GM23338 (cell line): ENCODE measurements around the gene SYNDIG1. TPM values are rescaled to one million over a fixed set of nuclear protein-coding genes. Genes with fewer than 3 reads are reported as not detected.

ENCODE experiments used
- ATAC-seq: fragments of 200-7000 bp; cut with Tn5 transposase; 3 replicates; pipeline ENCODE4 v1.9.1; 2020
- DNase-seq: peaks from one replicate; pipeline ENCODE4 v3.0.0-alpha.2; 2015; ENCODE audit warnings: low spot score
- H2AFZ ChIP-seq: fragments of 200-600 bp; sonication (generic); 2 replicates; pipeline ENCODE4 v1.8.0; 2016; ENCODE audit warnings: antibody characterized with exemption, mild to moderate bottlenecking, moderate library complexity
- H3F3A ChIP-seq: fragments of 200-600 bp; sonication (generic); replicated peaks from 2 replicates; pipeline ENCODE4 v1.8.0; 2017; ENCODE audit warnings: antibody characterized with exemption, mixed run types, low read depth
- H3K27ac ChIP-seq: fragments of 200-600 bp; sonication (generic); 2 replicates; pipeline ENCODE4 v1.6.1; 2016; ENCODE audit warnings: low read depth
- H3K27me3 ChIP-seq: fragments of 200-600 bp; sonication (generic); 2 replicates; pipeline ENCODE4 v1.8.0; 2016; ENCODE audit warnings: mild to moderate bottlenecking, mixed run types, moderate library complexity; ENCODE audit not compliant: insufficient read depth
- H3K36me3 ChIP-seq: fragments of 200-600 bp; sonication (generic); 2 replicates; pipeline ENCODE4 v1.8.0; 2016; ENCODE audit warnings: mild to moderate bottlenecking; ENCODE audit not compliant: insufficient read depth
- H3K4me1 ChIP-seq: fragments of 200-600 bp; sonication (generic); 2 replicates; pipeline ENCODE4 v1.8.0; 2016; ENCODE audit warnings: mild to moderate bottlenecking, moderate library complexity; ENCODE audit not compliant: insufficient read depth
- H3K4me2 ChIP-seq: fragments of 200-600 bp; sonication (generic); 2 replicates; pipeline ENCODE4 v1.7.1; 2017; ENCODE audit warnings: mixed run types
- H3K4me3 ChIP-seq: fragments of 200-600 bp; sonication (generic); 2 replicates; pipeline ENCODE4 v1.6.1; 2016; ENCODE audit warnings: mixed run types
- H3K79me2 ChIP-seq: fragments of 200-600 bp; sonication (generic); replicated peaks from 2 replicates; pipeline ENCODE4 v1.8.0; 2017; ENCODE audit warnings: mild to moderate bottlenecking; ENCODE audit not compliant: insufficient read depth
- H3K9me2 ChIP-seq: fragments of 200-600 bp; sonication (generic); 2 replicates; pipeline ENCODE4 v1.8.0; 2017; ENCODE audit not compliant: insufficient read depth
- H4K20me1 ChIP-seq: fragments of 200-600 bp; sonication (generic); replicated peaks from 2 replicates; pipeline ENCODE4 v1.8.0; 2017; ENCODE audit warnings: mild to moderate bottlenecking; ENCODE audit not compliant: insufficient read depth
- H3K27ac Mint-ChIP-seq: 2 replicates; pipeline ENCODE4 v1.8.0; 2020; ENCODE audit warnings: inconsistent platforms, mild to moderate bottlenecking, moderate library complexity, mixed read lengths
- H3K27me3 Mint-ChIP-seq: 3 replicates; pipeline ENCODE4 v1.8.0; 2022; ENCODE audit warnings: low read depth, mild to moderate bottlenecking, moderate library complexity, mixed read lengths, inconsistent platforms; ENCODE audit not compliant: insufficient read depth, poor library complexity
- H3K36me3 Mint-ChIP-seq: 3 replicates; pipeline ENCODE4 v1.8.0; 2021; ENCODE audit warnings: low read depth, mild to moderate bottlenecking, inconsistent platforms, moderate library complexity, mixed read lengths
- H3K4me1 Mint-ChIP-seq: 3 replicates; pipeline ENCODE4 v1.8.0; 2020; ENCODE audit warnings: mild to moderate bottlenecking, inconsistent platforms, mixed read lengths
- H3K4me3 Mint-ChIP-seq: 3 replicates; pipeline ENCODE4 v1.8.0; 2021; ENCODE audit warnings: moderate library complexity, mild to moderate bottlenecking, inconsistent platforms, mixed read lengths
- H3K9me3 Mint-ChIP-seq: 3 replicates; pipeline ENCODE4 v1.8.0; 2020; ENCODE audit warnings: moderate library complexity, mild to moderate bottlenecking, inconsistent platforms, mixed read lengths
- CREB1 ChIP-seq: fragments of 250-450 bp; sonication (Bioruptor Pico); IDR thresholded peaks from 2 replicates; pipeline ENCODE4 v1.5.0; 2020; ENCODE audit warnings: low read depth, mild to moderate bottlenecking, moderate library complexity
- EZH2 ChIP-seq: fragments of 200-600 bp; sonication (generic); IDR thresholded peaks from one replicate; pipeline ENCODE4 v1.8.0; 2017; ENCODE audit warnings: antibody characterized with exemption, mild to moderate bottlenecking, low read depth; ENCODE audit not compliant: unreplicated experiment
- EZH2phosphoT487 ChIP-seq: fragments of 200-600 bp; sonication (generic); IDR thresholded peaks from one replicate; pipeline ENCODE4 v1.8.1; 2018; ENCODE audit warnings: antibody characterized with exemption; ENCODE audit not compliant: unreplicated experiment
- JUNB ChIP-seq: IDR thresholded peaks from one replicate; pipeline ENCODE4 v1.6.1; 2016; ENCODE audit warnings: antibody characterized with exemption; ENCODE audit not compliant: unreplicated experiment
- NANOG ChIP-seq: IDR thresholded peaks from 2 replicates; pipeline ENCODE4 v1.6.1; 2016; ENCODE audit warnings: antibody characterized with exemption, borderline replicate concordance
- POLR2AphosphoS5 ChIP-seq: IDR thresholded peaks from 2 replicates; pipeline ENCODE4 v1.6.1; 2016; ENCODE audit warnings: antibody characterized with exemption, low read depth
- STAT1 ChIP-seq: IDR thresholded peaks from one replicate; pipeline ENCODE4 v1.6.1; 2016; ENCODE audit warnings: antibody characterized with exemption; ENCODE audit not compliant: unreplicated experiment
- ZNF114 ChIP-seq: fragments of 250-450 bp; sonication (Bioruptor Pico); IDR thresholded peaks from 2 replicates; pipeline ENCODE4 v1.5.0; 2020; ENCODE audit warnings: mild to moderate bottlenecking, moderate library complexity
- ZNF331 ChIP-seq: fragments of 250-450 bp; sonication (Bioruptor Pico); IDR thresholded peaks from 2 replicates; pipeline ENCODE4 v1.5.0; 2020; ENCODE audit warnings: low read depth, mild to moderate bottlenecking, moderate library complexity
- polyA plus RNA-seq: library from polyadenylated mRNA; unstranded; fragments of >200 nt; fragmentation: Nextera tagmentation; extraction: Ambion mirVana; gene quantifications from 2 replicates; pipeline ENCODE4 v1.2.1, GENCODE V29; 2016
- total RNA-seq: library from RNA; depleted of rRNA; stranded (reverse); fragments of >200 nt; shearing (Covaris generic); gene quantifications from 2 replicates; pipeline ENCODE4 v1.2.3, GENCODE V29; 2014
- TF ChIP-seq, protein P1 (sequence below): fragments of 250-450 bp; sonication (Bioruptor Pico); IDR thresholded peaks from 2 replicates; pipeline ENCODE4 v1.5.0; 2020; ENCODE audit warnings: mild to moderate bottlenecking, moderate library complexity
- TF ChIP-seq, protein P2 (sequence below): IDR thresholded peaks from 2 replicates; pipeline ENCODE4 v1.6.1; 2016; ENCODE audit warnings: antibody characterized with exemption
- TF ChIP-seq, protein P3 (sequence below): IDR thresholded peaks from one replicate; pipeline ENCODE4 v1.6.1; 2018; ENCODE audit warnings: antibody characterized with exemption; ENCODE audit not compliant: unreplicated experiment
- TF ChIP-seq, protein P4 (sequence below), 2 experiments: fragments of 200-600 bp in 1 of 2; sonication (generic) in 1 of 2; conservative IDR thresholded peaks; 2 replicates each; pipeline versions ENCODE4 v1.5.1 to v1.6.1; 2016 to 2017; ENCODE audit warnings: antibody characterized with exemption in 2 of 2, low read depth in 2 of 2, mild to moderate bottlenecking in 2 of 2, moderate library complexity in 1 of 2

The SYNDIG1 gene
- total and polyA plus RNA-seq, 2 experiments from 2014 or later = 2.8 to 4.8 TPM

DNA sequence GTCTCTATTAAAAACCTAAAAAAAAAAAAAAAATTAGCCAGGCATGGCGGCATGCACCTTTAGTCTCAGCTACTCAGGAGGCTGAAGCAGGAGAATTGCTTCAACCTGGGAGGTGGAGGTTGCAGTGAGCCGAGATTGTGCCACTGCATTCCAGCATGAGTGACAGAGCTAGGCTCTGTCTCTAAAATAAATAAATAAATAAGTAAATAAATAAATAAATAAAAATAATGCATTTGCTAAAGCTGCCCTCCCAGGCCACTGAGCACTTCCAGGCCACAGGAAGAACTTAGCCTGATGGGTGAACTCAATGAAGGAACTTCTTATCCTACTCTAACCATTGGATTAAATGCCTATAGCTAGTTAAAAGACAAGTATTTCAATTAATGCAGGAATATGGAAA is 104.9 kb downstream of the SYNDIG1 start (continued):
- TF ChIP-seq, protein P1, sequence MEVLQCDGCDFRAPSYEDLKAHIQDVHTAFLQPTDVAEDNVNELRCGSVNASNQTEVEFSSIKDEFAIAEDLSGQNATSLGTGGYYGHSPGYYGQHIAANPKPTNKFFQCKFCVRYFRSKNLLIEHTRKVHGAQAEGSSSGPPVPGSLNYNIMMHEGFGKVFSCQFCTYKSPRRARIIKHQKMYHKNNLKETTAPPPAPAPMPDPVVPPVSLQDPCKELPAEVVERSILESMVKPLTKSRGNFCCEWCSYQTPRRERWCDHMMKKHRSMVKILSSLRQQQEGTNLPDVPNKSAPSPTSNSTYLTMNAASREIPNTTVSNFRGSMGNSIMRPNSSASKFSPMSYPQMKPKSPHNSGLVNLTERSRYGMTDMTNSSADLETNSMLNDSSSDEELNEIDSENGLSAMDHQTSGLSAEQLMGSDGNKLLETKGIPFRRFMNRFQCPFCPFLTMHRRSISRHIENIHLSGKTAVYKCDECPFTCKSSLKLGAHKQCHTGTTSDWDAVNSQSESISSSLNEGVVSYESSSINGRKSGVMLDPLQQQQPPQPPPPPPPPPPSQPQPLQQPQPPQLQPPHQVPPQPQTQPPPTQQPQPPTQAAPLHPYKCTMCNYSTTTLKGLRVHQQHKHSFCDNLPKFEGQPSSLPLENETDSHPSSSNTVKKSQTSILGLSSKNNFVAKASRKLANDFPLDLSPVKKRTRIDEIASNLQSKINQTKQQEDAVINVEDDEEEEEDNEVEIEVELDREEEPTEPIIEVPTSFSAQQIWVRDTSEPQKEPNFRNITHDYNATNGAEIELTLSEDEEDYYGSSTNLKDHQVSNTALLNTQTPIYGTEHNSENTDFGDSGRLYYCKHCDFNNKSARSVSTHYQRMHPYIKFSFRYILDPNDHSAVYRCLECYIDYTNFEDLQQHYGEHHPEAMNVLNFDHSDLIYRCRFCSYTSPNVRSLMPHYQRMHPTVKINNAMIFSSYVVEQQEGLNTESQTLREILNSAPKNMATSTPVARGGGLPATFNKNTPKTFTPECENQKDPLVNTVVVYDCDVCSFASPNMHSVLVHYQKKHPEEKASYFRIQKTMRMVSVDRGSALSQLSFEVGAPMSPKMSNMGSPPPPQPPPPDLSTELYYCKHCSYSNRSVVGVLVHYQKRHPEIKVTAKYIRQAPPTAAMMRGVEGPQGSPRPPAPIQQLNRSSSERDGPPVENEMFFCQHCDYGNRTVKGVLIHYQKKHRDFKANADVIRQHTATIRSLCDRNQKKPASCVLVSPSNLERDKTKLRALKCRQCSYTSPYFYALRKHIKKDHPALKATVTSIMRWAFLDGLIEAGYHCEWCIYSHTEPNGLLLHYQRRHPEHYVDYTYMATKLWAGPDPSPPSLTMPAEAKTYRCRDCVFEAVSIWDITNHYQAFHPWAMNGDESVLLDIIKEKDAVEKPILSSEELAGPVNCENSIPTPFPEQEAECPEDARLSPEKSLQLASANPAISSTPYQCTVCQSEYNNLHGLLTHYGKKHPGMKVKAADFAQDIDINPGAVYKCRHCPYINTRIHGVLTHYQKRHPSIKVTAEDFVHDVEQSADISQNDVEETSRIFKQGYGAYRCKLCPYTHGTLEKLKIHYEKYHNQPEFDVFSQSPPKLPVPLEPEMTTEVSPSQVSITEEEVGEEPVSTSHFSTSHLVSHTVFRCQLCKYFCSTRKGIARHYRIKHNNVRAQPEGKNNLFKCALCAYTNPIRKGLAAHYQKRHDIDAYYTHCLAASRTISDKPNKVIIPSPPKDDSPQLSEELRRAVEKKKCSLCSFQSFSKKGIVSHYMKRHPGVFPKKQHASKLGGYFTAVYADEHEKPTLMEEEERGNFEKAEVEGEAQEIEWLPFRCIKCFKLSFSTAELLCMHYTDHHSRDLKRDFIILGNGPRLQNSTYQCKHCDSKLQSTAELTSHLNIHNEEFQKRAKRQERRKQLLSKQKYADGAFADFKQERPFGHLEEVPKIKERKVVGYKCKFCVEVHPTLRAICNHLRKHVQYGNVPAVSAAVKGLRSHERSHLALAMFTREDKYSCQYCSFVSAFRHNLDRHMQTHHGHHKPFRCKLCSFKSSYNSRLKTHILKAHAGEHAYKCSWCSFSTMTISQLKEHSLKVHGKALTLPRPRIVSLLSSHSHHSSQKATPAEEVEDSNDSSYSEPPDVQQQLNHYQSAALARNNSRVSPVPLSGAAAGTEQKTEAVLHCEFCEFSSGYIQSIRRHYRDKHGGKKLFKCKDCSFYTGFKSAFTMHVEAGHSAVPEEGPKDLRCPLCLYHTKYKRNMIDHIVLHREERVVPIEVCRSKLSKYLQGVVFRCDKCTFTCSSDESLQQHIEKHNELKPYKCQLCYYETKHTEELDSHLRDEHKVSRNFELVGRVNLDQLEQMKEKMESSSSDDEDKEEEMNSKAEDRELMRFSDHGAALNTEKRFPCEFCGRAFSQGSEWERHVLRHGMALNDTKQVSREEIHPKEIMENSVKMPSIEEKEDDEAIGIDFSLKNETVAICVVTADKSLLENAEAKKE (CRISPR knock-in tag) = no peak
- TF ChIP-seq CREB1 (CRISPR knock-in tag) (no peak), EZH2phosphoT487 (no peak), STAT1 (no peak), ZNF331 (CRISPR knock-in tag) (no peak)

DNA sequence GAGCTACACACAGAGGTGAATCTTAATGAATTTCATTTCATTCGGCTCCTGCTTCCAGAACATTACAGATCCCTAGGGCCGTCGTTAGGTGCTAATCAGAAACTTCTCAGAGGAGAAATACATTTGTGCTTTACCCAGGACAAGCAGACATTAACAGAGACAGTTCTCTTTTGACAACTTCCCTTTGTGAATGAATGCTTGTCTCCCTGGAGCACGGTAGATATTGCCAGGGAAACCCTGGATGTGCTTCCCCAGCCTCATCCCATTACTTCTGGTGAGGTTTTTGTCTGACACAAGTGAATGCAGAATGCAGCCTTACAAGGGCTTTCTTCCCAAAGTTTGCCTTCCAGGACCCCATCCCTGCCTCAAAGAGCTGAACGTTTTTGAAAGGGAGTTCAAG is 105.4 kb downstream of the SYNDIG1 start:
- H3K4me1 ChIP-seq = no peaks in the 10 kb centered on the region
- H3K4me1 Mint-ChIP-seq = no peaks in the 10 kb centered on the region
- H3K27me3 ChIP-seq = no peaks in the 10 kb centered on the region
- H3K4me2 ChIP-seq = no peak overlapping the region
- no peak overlapping the region for H3K27ac ChIP-seq
- H3K4me3 ChIP-seq = no peak overlapping the region
- no peaks in the 10 kb centered on the region for H3K9me2 ChIP-seq
- no peaks in the 10 kb centered on the region for H4K20me1 ChIP-seq
- H3K79me2 ChIP-seq = no peaks in the 10 kb centered on the region
- peaks cover 10% of the 10 kb centered on the region for H3K27me3 Mint-ChIP-seq
- no peak overlapping the region for H2AFZ ChIP-seq
- no peaks in the 10 kb centered on the region for H3K36me3 Mint-ChIP-seq
- no peaks in the 10 kb centered on the region for H3F3A ChIP-seq
- ATAC-seq (no peak), DNase-seq (no peak)
- H3K36me3 ChIP-seq = no peaks in the 10 kb centered on the region
- H3K27ac Mint-ChIP-seq = no peak overlapping the region
- no peaks in the 10 kb centered on the region for H3K9me3 Mint-ChIP-seq
- H3K4me3 Mint-ChIP-seq = no peak overlapping the region
- TF ChIP-seq, protein P2, sequence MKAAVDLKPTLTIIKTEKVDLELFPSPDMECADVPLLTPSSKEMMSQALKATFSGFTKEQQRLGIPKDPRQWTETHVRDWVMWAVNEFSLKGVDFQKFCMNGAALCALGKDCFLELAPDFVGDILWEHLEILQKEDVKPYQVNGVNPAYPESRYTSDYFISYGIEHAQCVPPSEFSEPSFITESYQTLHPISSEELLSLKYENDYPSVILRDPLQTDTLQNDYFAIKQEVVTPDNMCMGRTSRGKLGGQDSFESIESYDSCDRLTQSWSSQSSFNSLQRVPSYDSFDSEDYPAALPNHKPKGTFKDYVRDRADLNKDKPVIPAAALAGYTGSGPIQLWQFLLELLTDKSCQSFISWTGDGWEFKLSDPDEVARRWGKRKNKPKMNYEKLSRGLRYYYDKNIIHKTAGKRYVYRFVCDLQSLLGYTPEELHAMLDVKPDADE = no peak
- TF ChIP-seq NANOG = no peak
- no peak for TF ChIP-seq CREB1 (CRISPR knock-in tag)
- TF ChIP-seq, protein P3, sequence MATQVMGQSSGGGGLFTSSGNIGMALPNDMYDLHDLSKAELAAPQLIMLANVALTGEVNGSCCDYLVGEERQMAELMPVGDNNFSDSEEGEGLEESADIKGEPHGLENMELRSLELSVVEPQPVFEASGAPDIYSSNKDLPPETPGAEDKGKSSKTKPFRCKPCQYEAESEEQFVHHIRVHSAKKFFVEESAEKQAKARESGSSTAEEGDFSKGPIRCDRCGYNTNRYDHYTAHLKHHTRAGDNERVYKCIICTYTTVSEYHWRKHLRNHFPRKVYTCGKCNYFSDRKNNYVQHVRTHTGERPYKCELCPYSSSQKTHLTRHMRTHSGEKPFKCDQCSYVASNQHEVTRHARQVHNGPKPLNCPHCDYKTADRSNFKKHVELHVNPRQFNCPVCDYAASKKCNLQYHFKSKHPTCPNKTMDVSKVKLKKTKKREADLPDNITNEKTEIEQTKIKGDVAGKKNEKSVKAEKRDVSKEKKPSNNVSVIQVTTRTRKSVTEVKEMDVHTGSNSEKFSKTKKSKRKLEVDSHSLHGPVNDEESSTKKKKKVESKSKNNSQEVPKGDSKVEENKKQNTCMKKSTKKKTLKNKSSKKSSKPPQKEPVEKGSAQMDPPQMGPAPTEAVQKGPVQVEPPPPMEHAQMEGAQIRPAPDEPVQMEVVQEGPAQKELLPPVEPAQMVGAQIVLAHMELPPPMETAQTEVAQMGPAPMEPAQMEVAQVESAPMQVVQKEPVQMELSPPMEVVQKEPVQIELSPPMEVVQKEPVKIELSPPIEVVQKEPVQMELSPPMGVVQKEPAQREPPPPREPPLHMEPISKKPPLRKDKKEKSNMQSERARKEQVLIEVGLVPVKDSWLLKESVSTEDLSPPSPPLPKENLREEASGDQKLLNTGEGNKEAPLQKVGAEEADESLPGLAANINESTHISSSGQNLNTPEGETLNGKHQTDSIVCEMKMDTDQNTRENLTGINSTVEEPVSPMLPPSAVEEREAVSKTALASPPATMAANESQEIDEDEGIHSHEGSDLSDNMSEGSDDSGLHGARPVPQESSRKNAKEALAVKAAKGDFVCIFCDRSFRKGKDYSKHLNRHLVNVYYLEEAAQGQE = no peak
- TF ChIP-seq STAT1 = no peak
- no peak for TF ChIP-seq POLR2AphosphoS5
- no peak for TF ChIP-seq JUNB
- TF ChIP-seq, protein P4, sequence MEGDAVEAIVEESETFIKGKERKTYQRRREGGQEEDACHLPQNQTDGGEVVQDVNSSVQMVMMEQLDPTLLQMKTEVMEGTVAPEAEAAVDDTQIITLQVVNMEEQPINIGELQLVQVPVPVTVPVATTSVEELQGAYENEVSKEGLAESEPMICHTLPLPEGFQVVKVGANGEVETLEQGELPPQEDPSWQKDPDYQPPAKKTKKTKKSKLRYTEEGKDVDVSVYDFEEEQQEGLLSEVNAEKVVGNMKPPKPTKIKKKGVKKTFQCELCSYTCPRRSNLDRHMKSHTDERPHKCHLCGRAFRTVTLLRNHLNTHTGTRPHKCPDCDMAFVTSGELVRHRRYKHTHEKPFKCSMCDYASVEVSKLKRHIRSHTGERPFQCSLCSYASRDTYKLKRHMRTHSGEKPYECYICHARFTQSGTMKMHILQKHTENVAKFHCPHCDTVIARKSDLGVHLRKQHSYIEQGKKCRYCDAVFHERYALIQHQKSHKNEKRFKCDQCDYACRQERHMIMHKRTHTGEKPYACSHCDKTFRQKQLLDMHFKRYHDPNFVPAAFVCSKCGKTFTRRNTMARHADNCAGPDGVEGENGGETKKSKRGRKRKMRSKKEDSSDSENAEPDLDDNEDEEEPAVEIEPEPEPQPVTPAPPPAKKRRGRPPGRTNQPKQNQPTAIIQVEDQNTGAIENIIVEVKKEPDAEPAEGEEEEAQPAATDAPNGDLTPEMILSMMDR (conservative IDR thresholded peaks at IDR 0.05; ENCODE audit: low read depth in 2 of 2) = no peak
- no peak for TF ChIP-seq EZH2phosphoT487
- no peak for TF ChIP-seq ZNF331 (CRISPR knock-in tag)
- TF ChIP-seq EZH2 = no peak
- no peak for TF ChIP-seq ZNF114 (CRISPR knock-in tag)
